ENCODE data around the gene ABCA2.

Gene ABCA2

DNA sequence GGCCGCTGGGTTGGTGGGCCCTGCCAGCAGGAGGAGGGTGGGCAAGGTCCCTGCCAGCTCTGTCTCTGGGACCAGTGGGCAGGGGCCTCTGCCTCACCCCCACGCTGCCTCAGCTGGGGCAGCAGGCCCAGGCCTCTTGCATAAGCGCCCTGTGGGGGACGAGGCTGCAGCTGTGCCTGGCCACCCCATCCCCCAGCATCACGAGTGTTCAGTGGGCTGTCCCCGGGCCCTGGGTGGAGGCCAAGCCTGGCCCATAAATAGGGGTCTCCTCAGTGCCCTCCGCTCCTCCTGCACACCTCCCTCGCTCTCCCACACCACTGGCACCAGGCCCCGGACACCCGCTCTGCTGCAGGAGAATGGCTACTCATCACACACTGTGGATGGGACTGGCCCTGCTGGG lies 50.8 kb downstream of the ABCA2 start, which contains the start of gene PTGDS:
Gene PTGDS (plus strand): TSS at position 282 of the 400 bp plus-strand sequence. CDS start 75 bp downstream, at position 357.
- DNase-seq (ENCODE audit: low spot score): no peak
- TF ChIP-seq, protein P1, sequence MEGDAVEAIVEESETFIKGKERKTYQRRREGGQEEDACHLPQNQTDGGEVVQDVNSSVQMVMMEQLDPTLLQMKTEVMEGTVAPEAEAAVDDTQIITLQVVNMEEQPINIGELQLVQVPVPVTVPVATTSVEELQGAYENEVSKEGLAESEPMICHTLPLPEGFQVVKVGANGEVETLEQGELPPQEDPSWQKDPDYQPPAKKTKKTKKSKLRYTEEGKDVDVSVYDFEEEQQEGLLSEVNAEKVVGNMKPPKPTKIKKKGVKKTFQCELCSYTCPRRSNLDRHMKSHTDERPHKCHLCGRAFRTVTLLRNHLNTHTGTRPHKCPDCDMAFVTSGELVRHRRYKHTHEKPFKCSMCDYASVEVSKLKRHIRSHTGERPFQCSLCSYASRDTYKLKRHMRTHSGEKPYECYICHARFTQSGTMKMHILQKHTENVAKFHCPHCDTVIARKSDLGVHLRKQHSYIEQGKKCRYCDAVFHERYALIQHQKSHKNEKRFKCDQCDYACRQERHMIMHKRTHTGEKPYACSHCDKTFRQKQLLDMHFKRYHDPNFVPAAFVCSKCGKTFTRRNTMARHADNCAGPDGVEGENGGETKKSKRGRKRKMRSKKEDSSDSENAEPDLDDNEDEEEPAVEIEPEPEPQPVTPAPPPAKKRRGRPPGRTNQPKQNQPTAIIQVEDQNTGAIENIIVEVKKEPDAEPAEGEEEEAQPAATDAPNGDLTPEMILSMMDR (IDR thresholded peaks at IDR 0.05; ENCODE audit: extremely low read depth, missing control alignments): no peak

DNA sequence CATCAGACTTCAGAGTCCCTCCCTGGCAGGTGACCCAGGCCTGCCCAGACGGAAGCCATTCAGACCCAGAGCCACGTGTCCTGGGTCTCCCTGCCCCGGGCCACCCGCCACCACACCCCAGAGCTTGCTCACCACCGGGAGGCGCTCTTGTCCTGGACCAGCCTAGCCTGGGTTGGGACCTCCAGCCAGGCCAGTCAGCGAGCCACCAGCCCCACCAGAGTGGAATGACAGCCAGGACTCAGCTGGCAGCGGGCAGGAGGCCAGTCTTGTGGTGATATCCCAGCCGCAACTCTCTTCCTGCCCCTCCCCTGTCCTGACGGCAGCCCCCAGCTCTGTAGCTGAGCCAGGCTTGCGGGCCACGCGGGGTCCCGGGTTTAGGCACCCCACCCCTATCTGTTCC lies 52.4 kb downstream of the ABCA2 start:
- TF ChIP-seq, protein P1 (IDR thresholded peaks at IDR 0.05; ENCODE audit: extremely low read depth, missing control alignments): peak; percentile 5
- no peak for DNase-seq (ENCODE audit: low spot score)

GRCh38 chr9:136974817-136975535 lies 53.1 kb downstream of the ABCA2 start:
- DNase-seq (ENCODE audit: low spot score): no peak
- TF ChIP-seq, protein P1 (IDR thresholded peaks at IDR 0.05; ENCODE audit: extremely low read depth, missing control alignments): no peak

DNA sequence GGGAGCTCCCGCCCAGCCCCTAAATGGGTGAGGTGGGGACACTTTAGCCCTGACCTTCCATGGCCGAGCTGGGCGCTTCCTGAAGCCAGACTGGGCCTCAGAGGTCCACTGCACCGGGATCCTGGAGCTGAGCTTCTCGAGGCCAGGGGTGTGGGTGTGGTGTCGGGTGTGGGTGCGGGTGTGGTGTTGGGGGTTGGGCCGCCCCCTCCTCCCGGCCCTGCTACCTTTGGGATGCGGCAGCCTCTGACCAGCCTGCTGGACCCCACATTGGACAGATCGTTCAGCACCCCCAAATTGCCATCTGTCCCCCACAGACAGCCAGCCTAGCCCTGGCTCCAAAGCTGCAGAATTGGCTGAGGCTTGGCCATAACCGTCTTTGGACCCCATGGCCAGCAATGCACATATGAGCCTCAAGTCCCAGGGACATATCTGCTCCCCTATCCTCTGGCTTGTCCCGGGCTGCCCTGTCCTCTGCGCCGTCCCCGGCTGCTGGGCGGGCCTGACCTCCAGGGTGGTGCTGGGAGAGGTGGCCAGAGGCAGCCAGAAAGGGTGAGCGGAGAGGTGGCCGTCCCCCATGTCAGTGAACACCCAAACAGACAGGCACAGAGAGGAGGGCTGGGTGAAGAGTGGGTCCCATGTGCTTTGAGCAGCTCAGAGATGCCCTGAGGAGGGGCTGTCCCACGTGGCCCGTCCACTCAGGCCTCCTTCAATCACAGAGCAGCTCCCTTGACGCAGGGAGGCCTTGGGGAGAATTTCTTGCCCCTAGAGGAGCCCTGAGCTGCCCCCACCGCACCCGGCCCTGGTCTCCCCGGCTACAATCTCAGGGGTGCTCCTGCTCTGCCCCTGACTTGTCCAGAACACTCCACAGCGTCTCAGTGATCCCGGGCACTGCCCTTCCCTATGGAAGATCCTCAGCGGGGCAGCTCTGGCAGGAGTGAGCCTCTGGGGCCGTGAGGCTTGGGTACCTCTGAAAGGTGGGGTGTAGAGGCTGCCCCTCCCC lies 54.1 kb downstream of the ABCA2 start:
- DNase-seq (ENCODE audit: low spot score): no peak
- TF ChIP-seq, protein P1 (IDR thresholded peaks at IDR 0.05; ENCODE audit: extremely low read depth, missing control alignments): no peak

GRCh38 chr9:136972743-136973142 lies 55.3 kb downstream of the ABCA2 start:
- DNase-seq (ENCODE audit: low spot score): no peak
- TF ChIP-seq, protein P1 (IDR thresholded peaks at IDR 0.05; ENCODE audit: extremely low read depth, missing control alignments): no peak

DNA sequence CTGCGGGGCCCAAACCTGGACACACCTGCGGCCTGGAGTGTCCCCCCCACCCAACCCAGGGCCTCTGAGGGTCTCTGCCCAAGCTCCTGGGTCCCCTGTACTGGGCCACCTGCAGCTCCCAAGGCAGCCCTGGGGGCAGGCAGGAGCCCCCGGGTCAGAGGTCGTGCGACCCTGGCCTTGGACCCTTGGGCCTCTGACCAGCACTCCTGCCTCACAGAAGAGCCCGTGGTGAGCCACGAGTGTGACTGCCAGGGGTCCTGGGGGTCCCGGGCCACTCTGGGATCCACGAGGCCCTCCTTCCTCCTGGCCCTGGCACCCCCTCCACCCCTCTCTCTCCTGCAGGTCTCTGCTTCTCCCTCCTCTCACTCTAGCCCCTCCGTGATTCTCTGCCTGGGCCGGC lies 55.7 kb downstream of the ABCA2 start:
- TF ChIP-seq, protein P1 (IDR thresholded peaks at IDR 0.05; ENCODE audit: extremely low read depth, missing control alignments): no peak
- no peak for DNase-seq (ENCODE audit: low spot score)

DNA sequence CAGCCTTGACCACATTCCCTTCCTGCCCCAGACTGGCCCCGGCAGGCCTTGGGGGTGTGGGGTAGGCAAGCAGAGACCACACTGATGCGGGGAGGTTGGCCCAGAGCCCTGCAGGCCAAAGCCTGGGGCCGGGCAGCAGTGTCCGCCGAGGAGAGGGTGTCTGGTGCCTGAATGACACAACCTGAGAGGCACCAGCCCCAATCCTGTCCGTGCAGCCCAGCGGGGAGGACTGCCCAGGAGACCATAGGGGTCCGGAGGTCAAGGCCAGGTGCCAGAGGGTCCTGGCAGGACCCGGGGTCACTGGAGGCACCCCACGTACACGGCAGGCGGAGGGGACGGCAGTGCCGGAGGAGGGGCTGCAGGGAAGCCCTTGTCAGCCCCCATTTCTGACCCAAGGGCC lies 56.3 kb downstream of the ABCA2 start:
- TF ChIP-seq, protein P1 (IDR thresholded peaks at IDR 0.05; ENCODE audit: extremely low read depth, missing control alignments): no peak
- DNase-seq (ENCODE audit: low spot score): no peak
